HUES64 (cell line): ENCODE data around the gene NPHP1.
"Not testable (repeated sequence)": the region's sequence is repeated elsewhere in the genome, so short reads cannot be mapped to it uniquely, and the experiment has no call there.

Experiments
- H3K27ac ChIP-seq: 2 replicates; pipeline ENCODE4 v1.7.0; 2013; ENCODE audit warnings: low read depth, low read length, inconsistent platforms
- H3K27me3 ChIP-seq: 2 replicates; pipeline ENCODE4 v1.6.1; 2013; ENCODE audit warnings: mild to moderate bottlenecking, low read length; ENCODE audit not compliant: insufficient read depth
- H3K36me3 ChIP-seq: 2 replicates; pipeline ENCODE4 v1.6.1; 2013; ENCODE audit warnings: mild to moderate bottlenecking, low read length; ENCODE audit not compliant: insufficient read depth
- H3K4me1 ChIP-seq: 2 replicates; pipeline ENCODE4 v1.6.1; 2013; ENCODE audit warnings: mild to moderate bottlenecking, low read length, moderate library complexity; ENCODE audit not compliant: insufficient read depth
- H3K4me3 ChIP-seq: 2 replicates; pipeline ENCODE4 v1.5.1; 2013; ENCODE audit warnings: mild to moderate bottlenecking, low read length, moderate library complexity
- H3K9ac ChIP-seq: 2 replicates; pipeline ENCODE4 v1.6.1; 2013; ENCODE audit warnings: mild to moderate bottlenecking, low read depth, low read length
- H3K9me3 ChIP-seq: 2 replicates; pipeline ENCODE4 v1.6.1; 2013; ENCODE audit warnings: low read depth, low read length; ENCODE audit not compliant: insufficient read depth
- WGBS: fragments of 150-250, 120-280 bp; methylation state at CpG from one replicate; pipeline ENCODE4 v1.1.7; 2013; ENCODE audit warnings: missing lambda C conversion rate; 5-methylcytosine and 5-hydroxymethylcytosine counted together

The NPHP1 gene

DNA sequence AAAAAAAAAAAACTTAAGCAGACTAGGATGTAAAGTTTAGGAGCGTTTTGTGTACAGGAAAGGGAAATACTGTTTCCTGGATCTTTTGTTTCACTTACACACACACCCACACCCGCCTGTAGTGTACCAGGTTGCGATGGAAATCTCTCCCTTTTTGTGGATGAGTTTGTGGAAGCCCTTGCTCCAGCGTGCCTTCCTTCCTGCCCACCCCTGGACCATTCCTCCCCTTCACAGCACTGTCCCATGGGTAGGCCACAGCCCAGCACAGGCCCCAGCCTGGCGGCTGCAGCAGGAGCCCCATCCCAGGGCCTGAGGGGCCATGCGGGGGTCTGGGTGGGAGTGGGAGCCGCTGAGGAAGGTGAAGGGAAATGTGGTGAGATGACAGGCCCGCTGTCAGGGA, 104.3 kb downstream of the NPHP1 start:
- Histone ChIP-seq H3K9ac (no peak overlapping the region), H3K27me3 (no peaks in the 10 kb centered on the region), H3K36me3 (no peaks in the 10 kb centered on the region), H3K27ac (no peak overlapping the region), H3K4me3 (no peak overlapping the region), H3K9me3 (no peaks in the 10 kb centered on the region), H3K4me1 (no peaks in the 10 kb centered on the region; the same call in 1 of the 2 replicates)
- WGBS: 84% methylated on average over 7 of the region's 8 CpGs

DNA sequence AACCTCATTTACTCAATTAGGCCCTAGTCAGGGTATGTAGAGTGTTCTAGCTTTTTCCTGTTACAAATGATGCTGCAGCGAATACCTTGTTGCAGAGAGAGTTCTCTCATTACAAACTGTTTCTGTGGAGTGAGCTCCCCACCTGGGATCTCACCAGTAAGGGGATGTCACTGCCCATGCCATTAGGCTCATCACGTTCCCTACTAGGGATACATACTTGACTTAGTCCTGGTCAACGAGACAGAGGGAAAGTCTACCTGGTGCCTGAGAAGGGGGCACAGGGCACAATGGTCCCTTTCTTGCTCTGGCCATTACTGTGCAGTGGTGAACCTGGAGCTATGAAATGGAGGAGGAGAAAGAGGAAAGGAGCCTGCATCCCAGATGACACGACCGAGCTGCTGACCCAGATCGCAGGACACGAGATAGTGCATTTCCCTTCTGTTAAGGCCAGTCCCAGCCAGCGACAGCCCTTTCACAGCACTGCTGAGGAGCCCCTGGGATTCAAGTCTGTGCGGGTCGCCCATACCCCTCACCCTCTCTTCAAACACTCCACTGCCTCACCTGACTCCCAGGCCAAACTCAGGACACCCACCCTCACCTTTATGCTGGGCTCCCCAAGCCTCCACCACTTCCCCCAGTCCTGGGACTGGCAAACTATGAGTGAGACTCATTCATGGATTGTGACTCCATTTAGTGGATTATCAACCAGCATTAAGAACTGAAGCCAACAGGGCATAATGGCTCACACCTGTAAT, 105.2 kb downstream of the NPHP1 start:
- Histone ChIP-seq H3K36me3 (no peaks in the 10 kb centered on the region), H3K9me3 (no peaks in the 10 kb centered on the region), H3K4me3 (no peak overlapping the region), H3K4me1 (no peaks in the 10 kb centered on the region; the same call in 1 of the 2 replicates), H3K9ac (no peak overlapping the region), H3K27me3 (no peaks in the 10 kb centered on the region), H3K27ac (no peak overlapping the region)
- WGBS: 84% methylated on average over 10 of the region's 10 CpGs

DNA sequence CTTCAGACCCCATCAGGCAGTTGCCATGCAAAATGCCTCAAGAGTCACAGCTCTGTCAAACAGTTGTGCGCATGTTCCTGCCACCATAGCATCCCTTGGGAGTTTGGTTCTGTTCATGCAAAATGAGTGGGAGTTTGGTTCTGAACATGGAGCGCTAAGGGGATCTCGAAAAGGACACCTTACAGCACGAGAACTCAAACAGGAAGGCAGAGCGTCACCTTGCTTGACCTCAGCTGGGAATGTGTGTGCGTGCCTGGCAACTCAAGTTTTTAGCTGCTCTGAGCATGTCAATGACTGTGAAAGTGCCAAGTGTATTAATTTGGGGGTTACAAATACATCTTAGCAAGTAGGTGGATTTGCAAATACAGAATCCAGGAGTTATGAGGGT, 105.8 kb downstream of the NPHP1 start:
- WGBS: 93% methylated on average over 6 of the region's 6 CpGs
- no peak overlapping the region for H3K4me3 ChIP-seq
- H3K9me3 ChIP-seq: no peaks in the 10 kb centered on the region
- H3K27me3 ChIP-seq: no peaks in the 10 kb centered on the region
- H3K27ac ChIP-seq: no peak overlapping the region
- H3K9ac ChIP-seq: no peak overlapping the region
- H3K4me1 ChIP-seq: no peaks in the 10 kb centered on the region; the same call in 1 of the 2 replicates
- H3K36me3 ChIP-seq: no peaks in the 10 kb centered on the region

DNA sequence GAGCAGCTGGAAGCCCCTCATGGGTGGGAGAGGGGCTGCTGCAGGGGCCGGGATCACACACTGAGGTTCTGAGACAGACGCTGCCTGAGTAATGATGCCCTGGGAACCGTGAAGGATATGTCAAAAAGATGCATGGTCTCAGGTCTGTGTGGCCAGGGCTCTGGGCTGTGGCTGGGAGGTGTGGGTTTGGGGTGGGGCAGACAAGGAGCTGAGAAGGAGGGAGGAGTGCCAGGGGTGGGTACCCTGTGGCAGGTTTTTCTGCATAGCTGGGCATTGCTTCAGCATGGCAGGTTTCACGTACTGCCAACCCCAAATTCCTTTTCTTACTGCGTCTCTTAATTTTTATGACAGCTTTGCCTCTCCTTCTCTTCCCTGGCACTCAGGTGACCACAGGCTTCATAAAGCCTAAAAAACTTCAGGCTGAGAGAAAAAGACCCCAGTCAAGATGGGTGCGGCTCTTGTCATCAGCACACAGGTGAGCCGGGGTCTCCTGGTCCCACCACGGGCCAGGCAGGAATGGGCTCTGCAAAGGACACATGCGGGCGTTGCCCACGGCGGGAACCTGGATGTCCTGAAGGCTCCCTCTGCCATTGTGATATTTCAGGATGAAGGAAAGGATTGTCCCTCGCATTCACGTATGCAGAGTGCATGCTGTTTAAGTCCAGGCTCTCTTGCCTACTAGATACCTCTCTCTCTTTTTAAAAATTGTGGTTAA, 107.2 kb downstream of the NPHP1 start:
- Histone ChIP-seq H3K4me3 (no peak overlapping the region), H3K9me3 (no peaks in the 10 kb centered on the region), H3K36me3 (no peaks in the 10 kb centered on the region), H3K27me3 (no peaks in the 10 kb centered on the region), H3K4me1 (no peaks in the 10 kb centered on the region; the same call in 1 of the 2 replicates), H3K9ac (no peak overlapping the region), H3K27ac (no peak overlapping the region)
- WGBS: 91% methylated on average over 14 of the region's 14 CpGs

DNA sequence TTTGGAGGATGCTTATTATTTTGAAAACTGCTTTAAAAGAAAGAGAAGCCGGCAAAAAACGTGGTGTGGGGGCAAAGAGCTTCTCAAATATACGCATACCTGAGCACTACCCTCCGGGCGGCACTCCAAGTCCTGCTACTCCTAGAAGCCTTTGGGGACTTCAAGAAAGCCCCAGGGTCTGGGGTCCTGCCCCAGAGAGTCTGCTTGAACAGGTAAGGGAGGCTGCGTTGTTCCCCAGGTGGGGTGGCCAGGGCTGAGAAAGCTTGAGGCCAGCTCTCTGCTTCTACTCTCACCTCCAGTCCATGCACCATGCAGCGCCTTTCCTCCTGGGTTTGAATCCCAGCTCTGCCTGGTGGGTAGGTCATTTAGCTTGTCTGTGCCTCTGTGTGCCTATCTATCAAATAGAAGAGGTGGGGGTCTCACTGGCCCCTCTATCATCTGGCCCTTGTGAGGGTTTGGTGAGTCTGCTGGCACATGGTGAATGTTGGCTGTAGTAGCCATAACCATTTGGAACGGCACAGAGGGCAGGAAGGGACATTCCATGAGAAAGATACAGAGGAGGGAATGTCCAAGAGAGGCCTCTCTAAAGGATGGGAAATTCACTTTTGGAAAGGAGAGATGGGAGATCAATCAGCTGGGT, 108.7 kb downstream of the NPHP1 start:
- 93% methylated on average over 8 of the region's 8 CpGs for WGBS
- H3K9me3 ChIP-seq: no peaks in the 10 kb centered on the region
- H3K27ac ChIP-seq: no peak overlapping the region
- H3K9ac ChIP-seq: no peak overlapping the region
- H3K4me1 ChIP-seq: no peaks in the 10 kb centered on the region
- no peaks in the 10 kb centered on the region for H3K36me3 ChIP-seq
- no peak overlapping the region for H3K4me3 ChIP-seq
- no peaks in the 10 kb centered on the region for H3K27me3 ChIP-seq

DNA sequence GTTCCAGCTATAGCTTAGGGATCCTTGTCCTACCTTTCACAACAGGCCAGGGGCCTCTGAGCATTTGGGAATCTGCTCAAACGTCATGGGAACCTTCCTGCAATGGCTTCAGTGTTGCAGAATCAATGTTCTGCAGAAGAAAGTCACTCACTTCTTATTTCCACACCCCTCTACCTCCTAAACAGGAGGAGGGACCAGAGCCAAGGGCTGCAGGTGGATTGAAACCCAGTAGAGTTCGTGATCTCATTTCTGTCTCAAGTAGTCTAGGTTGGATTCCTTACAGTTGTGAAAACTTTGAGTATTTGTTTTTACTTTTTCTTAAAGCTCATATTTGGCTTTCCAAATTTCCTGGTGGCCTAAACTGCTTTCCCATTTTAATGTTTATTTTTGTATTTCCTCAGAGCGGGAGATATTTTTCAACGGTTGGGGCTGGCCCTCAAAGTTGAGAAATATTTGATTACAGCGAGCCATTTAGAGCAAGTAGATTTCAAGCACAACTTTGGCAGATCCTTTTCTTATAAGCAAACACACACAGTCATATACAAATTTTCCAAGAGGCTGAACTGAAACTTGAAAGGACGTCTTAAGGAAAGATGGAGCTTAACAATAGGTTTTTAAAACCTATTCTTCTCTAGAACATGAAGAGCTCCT, 109.8 kb downstream of the NPHP1 start:
- H3K27me3 ChIP-seq, H3K4me1 ChIP-seq, H3K9me3 ChIP-seq, H3K27ac ChIP-seq, H3K4me3 ChIP-seq, H3K9ac ChIP-seq, H3K36me3 ChIP-seq: not testable (repeated sequence)
- 97% methylated on average over 3 of the region's 6 CpGs for WGBS

DNA sequence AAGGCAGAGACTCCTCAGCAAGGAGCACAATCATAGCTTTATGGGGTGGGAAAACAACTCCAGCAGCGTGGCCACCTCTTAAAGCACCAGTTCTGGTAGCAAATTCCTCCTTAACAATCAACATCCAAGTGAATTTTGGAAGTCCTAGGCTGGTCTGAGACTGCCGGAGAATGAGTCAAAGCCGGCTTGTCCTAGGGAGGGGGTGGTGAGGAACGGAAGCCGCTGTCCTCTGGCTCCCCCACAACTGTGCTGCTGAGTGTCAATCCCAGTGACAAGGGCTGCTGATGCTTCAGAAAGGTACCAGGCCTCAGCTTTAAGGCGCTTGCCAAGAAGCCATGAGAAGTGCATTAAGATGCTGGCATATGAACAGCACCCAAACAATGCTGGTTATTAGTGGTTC, 110.9 kb downstream of the NPHP1 start:
- not testable (repeated sequence) for H3K9me3 ChIP-seq, H3K27me3 ChIP-seq, H3K4me3 ChIP-seq, H3K9ac ChIP-seq, H3K36me3 ChIP-seq, H3K4me1 ChIP-seq, H3K27ac ChIP-seq
- WGBS: no CpG with 5 or more reads among the region's 6 CpGs

DNA sequence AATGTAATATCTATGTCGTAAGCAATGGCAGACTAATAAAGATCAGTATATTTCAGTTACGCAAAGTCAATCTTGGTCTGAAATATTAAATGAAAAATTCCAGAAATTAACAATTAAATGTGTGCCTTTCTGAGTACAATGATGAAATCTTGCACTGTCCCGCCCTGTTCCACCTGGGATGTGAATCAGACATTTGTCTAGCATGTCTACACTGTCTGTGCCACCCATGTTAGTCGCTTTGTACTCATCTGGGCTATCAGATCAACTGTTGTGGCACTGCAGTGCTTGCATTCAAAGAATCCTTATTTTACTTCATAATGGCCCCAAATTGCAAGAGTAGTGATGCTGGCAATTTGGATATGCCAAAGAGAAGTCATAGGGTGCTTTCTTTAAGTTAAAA, 114.6 kb downstream of the NPHP1 start:
- H3K4me1 ChIP-seq, H3K9ac ChIP-seq, H3K27ac ChIP-seq, H3K9me3 ChIP-seq, H3K4me3 ChIP-seq, H3K36me3 ChIP-seq, H3K27me3 ChIP-seq: not testable (repeated sequence)
- WGBS: no CpG with 5 or more reads among the region's 4 CpGs

DNA sequence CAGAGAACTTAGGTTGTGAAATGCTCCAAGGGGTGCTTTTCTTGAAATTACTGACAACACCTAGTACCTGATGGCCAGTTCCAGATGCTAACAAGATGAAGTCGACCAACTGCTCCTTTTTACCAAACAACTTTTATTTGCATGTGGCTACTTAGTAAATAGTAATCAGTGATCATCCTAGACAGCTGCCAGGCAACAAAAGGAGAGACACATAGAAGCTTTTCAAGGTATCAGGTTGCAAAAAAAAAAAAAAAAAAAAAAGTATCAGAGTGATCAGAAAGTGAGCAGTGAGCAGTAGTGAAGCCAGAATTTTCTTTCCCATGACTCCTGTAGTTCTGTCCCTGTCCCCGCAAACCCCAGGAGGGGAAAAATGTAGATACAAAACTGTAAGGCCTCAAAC, 121.1 kb downstream of the NPHP1 start:
- no CpG with 5 or more reads among the region's 2 CpGs for WGBS
- H3K27ac ChIP-seq, H3K4me1 ChIP-seq, H3K36me3 ChIP-seq, H3K9ac ChIP-seq, H3K4me3 ChIP-seq, H3K9me3 ChIP-seq, H3K27me3 ChIP-seq: not testable (repeated sequence)

DNA sequence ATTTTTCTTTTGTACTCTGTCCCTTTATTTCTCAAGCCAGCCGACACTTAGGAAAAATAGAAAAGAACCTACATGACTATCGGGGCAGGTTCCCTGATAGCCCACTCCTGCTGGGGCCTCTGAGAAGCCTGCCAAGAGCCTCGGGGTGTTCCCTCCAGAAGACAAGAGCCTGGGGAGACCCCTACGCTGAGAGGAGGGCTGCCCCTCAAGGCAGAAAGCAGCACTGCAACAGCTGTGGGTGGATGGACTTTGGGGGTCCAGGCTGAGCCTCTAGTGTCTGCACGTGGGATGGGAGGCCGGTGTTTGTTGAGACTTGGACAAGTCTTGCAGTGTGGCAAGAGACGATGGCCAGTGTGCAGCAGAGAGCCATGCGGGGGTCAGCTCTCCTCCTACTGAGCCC, 121.7 kb downstream of the NPHP1 start:
- not testable (repeated sequence) for H3K4me1 ChIP-seq, H3K4me3 ChIP-seq, H3K36me3 ChIP-seq, H3K9me3 ChIP-seq, H3K27me3 ChIP-seq, H3K9ac ChIP-seq, H3K27ac ChIP-seq
- no CpG with 5 or more reads among the region's 8 CpGs for whole genome bisulfite sequencing

DNA sequence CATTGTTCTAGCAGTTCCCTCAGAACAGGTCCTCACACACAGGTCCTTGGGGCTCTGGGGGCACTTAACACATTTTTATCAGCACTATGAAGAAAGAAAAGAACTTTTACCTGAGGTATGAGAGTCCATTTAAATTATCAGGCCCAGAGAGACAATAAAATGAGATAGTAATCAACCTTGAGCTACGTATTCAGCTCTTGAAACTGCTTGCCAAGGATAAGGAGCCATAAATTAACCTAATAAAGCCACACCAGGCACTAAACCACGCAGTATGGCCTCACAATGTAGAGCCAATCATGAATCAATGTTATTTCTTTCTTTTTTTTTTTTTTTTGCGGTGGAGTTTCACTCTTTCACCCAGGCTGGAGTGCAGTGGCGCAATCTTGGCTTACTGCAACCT, 126.7 kb downstream of the NPHP1 start:
- not testable (repeated sequence) for H3K9ac ChIP-seq, H3K9me3 ChIP-seq, H3K27ac ChIP-seq, H3K27me3 ChIP-seq, H3K36me3 ChIP-seq, H3K4me3 ChIP-seq, H3K4me1 ChIP-seq
- WGBS: no CpG with 5 or more reads among the region's 4 CpGs
